ES-I3 (cell line): ENCODE results near the gene GAP43.

Experiments
- H3K36me3 ChIP-seq: 2 replicates; pipeline ENCODE4 v1.6.1; 2013; ENCODE audit warnings: mild to moderate bottlenecking, low read length, control low read depth, moderate library complexity; ENCODE audit not compliant: insufficient read depth
- H3K4me1 ChIP-seq: 2 replicates; pipeline ENCODE4 v1.6.1; 2013; ENCODE audit warnings: mild to moderate bottlenecking, control low read depth, low read length; ENCODE audit not compliant: insufficient read depth
- H3K9ac ChIP-seq: 2 replicates; pipeline ENCODE4 v1.6.1; 2013; ENCODE audit warnings: low read depth, mild to moderate bottlenecking, low read length, moderate library complexity
- H3K9me3 ChIP-seq: 2 replicates; pipeline ENCODE4 v1.6.1; 2013; ENCODE audit warnings: mild to moderate bottlenecking, low read length, moderate library complexity; ENCODE audit not compliant: control insufficient read depth, insufficient read depth

Gene GAP43

GRCh38 chr3:115662356-115662755 is 39.0 kb downstream of the GAP43 start:
- Histone ChIP-seq H3K9me3 (no peaks in the 10 kb centered on the region), H3K36me3 (no peaks in the 10 kb centered on the region), H3K4me1 (peaks cover 40% of the 10 kb centered on the region), H3K9ac (no peak overlapping the region)

GRCh38 chr3:115663414-115663813 is 40.1 kb downstream of the GAP43 start:
- Histone ChIP-seq H3K9ac (no peak overlapping the region), H3K9me3 (no peaks in the 10 kb centered on the region), H3K4me1 (peaks cover 40% of the 10 kb centered on the region), H3K36me3 (no peaks in the 10 kb centered on the region)

- Histone ChIP-seq H3K36me3 (no peaks in the 10 kb centered on the region), H3K4me1 (peaks cover 20% of the 10 kb centered on the region), H3K9me3 (no peaks in the 10 kb centered on the region), H3K9ac (no peak overlapping the region)
Measured at GRCh38 chr3:115666081-115666480, 42.8 kb downstream of the GAP43 start.

- Histone ChIP-seq H3K9me3 (no peaks in the 10 kb centered on the region), H3K4me1 (peaks cover 19% of the 10 kb centered on the region), H3K9ac (no peak overlapping the region), H3K36me3 (no peaks in the 10 kb centered on the region)
Measured at GRCh38 chr3:115666920-115667737, 43.8 kb downstream of the GAP43 start.

GRCh38 chr3:115667738-115668065 is 44.4 kb downstream of the GAP43 start:
- Histone ChIP-seq H3K36me3 (no peaks in the 10 kb centered on the region), H3K4me1 (peaks cover 16% of the 10 kb centered on the region), H3K9ac (no peak overlapping the region), H3K9me3 (no peaks in the 10 kb centered on the region)

GRCh38 chr3:115670911-115671310 is 47.6 kb downstream of the GAP43 start:
- H3K9me3 ChIP-seq, result no peaks in the 10 kb centered on the region
- no peak overlapping the region for H3K9ac ChIP-seq
- peaks cover 16% of the 10 kb centered on the region for H3K4me1 ChIP-seq
- no peaks in the 10 kb centered on the region for H3K36me3 ChIP-seq

- Histone ChIP-seq H3K9me3 (no peaks in the 10 kb centered on the region), H3K9ac (no peak overlapping the region), H3K36me3 (no peaks in the 10 kb centered on the region), H3K4me1 (peaks cover 7% of the 10 kb centered on the region)
Measured at GRCh38 chr3:115671761-115672455, 48.6 kb downstream of the GAP43 start.

- Histone ChIP-seq H3K9ac (no peak overlapping the region), H3K36me3 (no peaks in the 10 kb centered on the region), H3K4me1 (no peaks in the 10 kb centered on the region; the same call in 1 of the 2 replicates), H3K9me3 (no peaks in the 10 kb centered on the region)
Measured at GRCh38 chr3:115673881-115674280, 50.6 kb downstream of the GAP43 start.

GRCh38 chr3:115676336-115676735 is 53.0 kb downstream of the GAP43 start:
- no peaks in the 10 kb centered on the region for H3K9me3 ChIP-seq
- H3K4me1 ChIP-seq, result no peaks in the 10 kb centered on the region; the same call in 1 of the 2 replicates
- no peak overlapping the region for H3K9ac ChIP-seq

GRCh38 chr3:115680803-115681345 is 57.6 kb downstream of the GAP43 start:
- H3K36me3 ChIP-seq, result no peaks in the 10 kb centered on the region; the same call in 1 of the 2 replicates
- 0 out of 2 replicates have a peak, but pooled peaks cover 3% of the 10 kb centered on the region for H3K4me1 ChIP-seq
- H3K9ac ChIP-seq, result no peak overlapping the region
- H3K9me3 ChIP-seq, result no peaks in the 10 kb centered on the region

More at GRCh38 chr3:115676336-115676735, 53.0 kb downstream of the GAP43 start:
- no peaks in the 10 kb centered on the region; the same call in 1 of the 2 replicates for H3K36me3 ChIP-seq

GRCh38 chr3:115681736-115682135 is 58.4 kb downstream of the GAP43 start:
- H3K4me1 ChIP-seq, result 0 out of 2 replicates have a peak, but pooled peaks cover 3% of the 10 kb centered on the region
- no peaks in the 10 kb centered on the region for H3K9me3 ChIP-seq
- H3K36me3 ChIP-seq, result no peaks in the 10 kb centered on the region; the same call in 1 of the 2 replicates
- no peak overlapping the region for H3K9ac ChIP-seq

GRCh38 chr3:115683305-115683704 is 60.0 kb downstream of the GAP43 start:
- no peaks in the 10 kb centered on the region; the same call in 1 of the 2 replicates for H3K36me3 ChIP-seq
- H3K4me1 ChIP-seq, result 0 out of 2 replicates have a peak, but pooled peaks cover 3% of the 10 kb centered on the region
- H3K9ac ChIP-seq, result no peak overlapping the region
- no peaks in the 10 kb centered on the region for H3K9me3 ChIP-seq

GRCh38 chr3:115683773-115684172 is 60.5 kb downstream of the GAP43 start:
- no peak overlapping the region for H3K9ac ChIP-seq
- H3K36me3 ChIP-seq, result no peaks in the 10 kb centered on the region; the same call in 1 of the 2 replicates
- H3K4me1 ChIP-seq, result 0 out of 2 replicates have a peak, but pooled peaks cover 3% of the 10 kb centered on the region
- H3K9me3 ChIP-seq, result no peaks in the 10 kb centered on the region

GRCh38 chr3:115685097-115685496 is 61.8 kb downstream of the GAP43 start:
- no peaks in the 10 kb centered on the region for H3K9me3 ChIP-seq
- 0 out of 2 replicates have a peak, but pooled peaks cover 3% of the 10 kb centered on the region for H3K4me1 ChIP-seq
- no peaks in the 10 kb centered on the region for H3K36me3 ChIP-seq
- no peak overlapping the region for H3K9ac ChIP-seq
